GM19035 (cell line): ENCODE data around the gene LBHD1.
"Not testable (repeated sequence)": the region's sequence is repeated elsewhere in the genome, so short reads cannot be mapped to it uniquely, and the experiment has no call there.

Experiments
- ATAC-seq: cut with Tn5 transposase; IDR thresholded peaks from one replicate; pipeline ENCODE4 v1.9.1; 2021; ENCODE audit not compliant: unreplicated experiment

LBHD1 gene

DNA sequence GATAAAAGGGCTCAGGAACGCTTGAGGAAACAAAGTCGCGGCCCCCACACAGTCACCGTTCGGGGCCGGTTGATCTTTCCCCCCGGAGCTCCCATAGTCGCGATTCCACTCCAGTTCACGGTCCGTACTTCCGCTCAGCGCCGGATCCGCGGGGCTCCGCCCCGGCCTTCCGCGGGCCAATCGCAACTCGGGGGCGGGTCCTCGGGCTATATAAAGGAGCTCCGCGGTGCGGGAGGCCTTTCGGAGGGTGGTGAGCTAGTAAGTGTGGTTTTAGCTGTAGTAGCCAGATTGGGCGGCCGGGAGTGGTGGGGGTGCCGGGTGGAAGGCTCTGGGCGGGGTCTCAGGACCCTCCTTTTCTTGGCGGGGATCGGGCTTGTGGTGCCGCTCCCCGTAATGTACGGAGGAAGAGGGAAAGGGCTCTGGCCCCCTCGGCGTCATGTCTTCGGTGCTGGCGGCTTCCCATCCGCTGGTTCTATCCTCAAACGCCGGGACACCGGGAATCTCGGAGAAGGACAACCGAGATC lies 6.9 kb downstream of the LBHD1 start, which contains the start of the genes C11orf98 and CSKMT:
TSS of gene C11orf98 (minus strand) at position 136 of the 524 bp plus-strand sequence. CDS start at position 95, 41 bp downstream.
TSS of gene CSKMT (plus strand) at position 238 of the 524 bp plus-strand sequence. CDS start 568 bp downstream, outside the sequence.
- peak; percentile 87 for ATAC-seq

- peak; percentile 23 for ATAC-seq
Observed at GRCh38 chr11:62664405-62665074, 7.5 kb downstream of the LBHD1 start.

DNA sequence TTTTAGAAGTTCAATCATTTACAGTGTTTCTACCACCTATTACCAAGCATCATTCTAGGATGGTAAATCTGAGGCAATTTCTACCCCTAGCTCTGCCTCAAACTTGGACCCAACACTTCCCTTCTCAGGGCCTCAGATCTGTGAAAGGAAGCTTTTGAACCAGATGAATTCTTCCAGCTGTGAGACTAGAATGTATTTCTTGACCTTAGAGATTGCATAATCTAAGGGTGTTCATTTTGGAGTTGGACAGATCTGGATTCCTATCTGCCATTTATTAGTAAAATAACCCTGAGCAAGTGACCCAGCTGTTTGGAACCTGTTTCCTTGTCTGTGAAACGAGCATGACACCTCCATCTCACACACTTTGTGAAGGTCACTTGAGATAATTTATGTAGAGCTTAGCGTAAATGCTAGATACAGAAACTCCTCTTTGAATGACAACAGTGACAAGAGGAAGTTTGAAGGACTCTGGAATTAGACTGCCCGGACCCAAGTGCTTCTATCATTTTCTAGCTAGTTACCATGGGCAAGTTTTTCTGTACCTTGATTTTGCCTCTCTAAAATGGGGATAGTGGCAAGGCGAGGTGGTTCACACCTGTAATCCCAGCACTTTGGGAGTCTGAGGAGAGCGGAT lies 15.2 kb downstream of the LBHD1 start:
- ATAC-seq: no peak

DNA sequence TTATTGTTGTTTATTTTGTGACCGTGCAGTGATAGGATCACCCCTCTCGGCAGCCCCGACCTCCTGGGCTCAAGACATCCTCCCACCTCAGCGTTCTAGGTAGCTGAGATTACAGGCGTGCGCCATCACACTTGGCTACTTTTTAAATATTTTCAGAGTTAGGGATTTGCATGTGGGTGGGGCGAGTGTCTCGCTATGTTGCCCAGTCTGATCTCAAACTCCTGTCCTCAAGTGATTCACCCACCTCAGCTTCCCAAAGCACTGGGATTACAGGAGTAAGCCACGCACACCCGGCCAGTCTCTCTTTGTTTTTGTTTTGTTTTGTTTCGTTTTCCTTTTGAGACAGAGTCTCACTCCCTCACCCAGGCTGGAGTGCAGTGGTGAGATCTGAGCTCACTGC lies 17.8 kb downstream of the LBHD1 start:
- ATAC-seq: no peak

GRCh38 chr11:62652161-62653006 lies 19.7 kb downstream of the LBHD1 start:
- peak; percentile 35 for ATAC-seq

GRCh38 chr11:62650283-62650682 lies 21.8 kb downstream of the LBHD1 start:
- ATAC-seq: not testable (repeated sequence)

DNA sequence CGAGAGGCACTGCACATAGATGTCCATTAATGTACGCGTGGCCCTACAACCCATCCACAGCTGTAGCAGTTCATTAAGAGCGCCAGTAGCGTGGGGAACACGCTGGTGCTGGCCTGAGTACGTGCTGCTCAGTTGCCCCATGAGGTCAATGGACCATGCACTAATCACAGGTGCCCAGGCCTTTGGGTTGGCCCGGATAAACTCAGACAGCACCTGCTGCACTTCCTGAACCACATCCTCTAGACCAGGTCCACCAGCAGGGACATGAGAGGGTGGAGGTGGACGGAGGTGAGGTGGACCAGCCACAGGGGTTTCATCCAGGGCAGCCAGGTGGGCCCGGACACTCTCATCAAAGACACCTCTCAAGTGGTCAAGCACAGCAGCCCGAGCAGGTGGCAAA lies 22.6 kb downstream of the LBHD1 start:
- ATAC-seq: no peak

DNA sequence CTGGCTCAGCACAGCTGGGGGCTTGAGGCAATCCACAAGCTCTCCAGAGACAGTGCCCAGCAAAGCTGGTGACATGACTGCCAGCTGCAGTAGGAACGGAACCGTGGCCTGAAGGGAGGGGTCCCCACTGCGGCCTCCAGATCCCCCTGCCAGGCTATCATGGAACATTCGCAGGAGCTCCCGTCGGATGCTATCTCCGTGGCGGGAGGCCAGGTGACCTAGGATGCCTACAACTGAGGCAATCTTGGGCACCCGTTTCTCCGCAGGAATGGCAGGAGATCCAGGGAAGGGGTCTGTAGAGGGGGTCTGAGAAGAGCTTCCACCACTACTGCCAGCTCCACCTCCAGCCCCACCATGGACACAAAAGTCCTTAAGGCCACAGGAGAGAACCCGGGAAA lies 23.1 kb downstream of the LBHD1 start:
- ATAC-seq: no peak

DNA sequence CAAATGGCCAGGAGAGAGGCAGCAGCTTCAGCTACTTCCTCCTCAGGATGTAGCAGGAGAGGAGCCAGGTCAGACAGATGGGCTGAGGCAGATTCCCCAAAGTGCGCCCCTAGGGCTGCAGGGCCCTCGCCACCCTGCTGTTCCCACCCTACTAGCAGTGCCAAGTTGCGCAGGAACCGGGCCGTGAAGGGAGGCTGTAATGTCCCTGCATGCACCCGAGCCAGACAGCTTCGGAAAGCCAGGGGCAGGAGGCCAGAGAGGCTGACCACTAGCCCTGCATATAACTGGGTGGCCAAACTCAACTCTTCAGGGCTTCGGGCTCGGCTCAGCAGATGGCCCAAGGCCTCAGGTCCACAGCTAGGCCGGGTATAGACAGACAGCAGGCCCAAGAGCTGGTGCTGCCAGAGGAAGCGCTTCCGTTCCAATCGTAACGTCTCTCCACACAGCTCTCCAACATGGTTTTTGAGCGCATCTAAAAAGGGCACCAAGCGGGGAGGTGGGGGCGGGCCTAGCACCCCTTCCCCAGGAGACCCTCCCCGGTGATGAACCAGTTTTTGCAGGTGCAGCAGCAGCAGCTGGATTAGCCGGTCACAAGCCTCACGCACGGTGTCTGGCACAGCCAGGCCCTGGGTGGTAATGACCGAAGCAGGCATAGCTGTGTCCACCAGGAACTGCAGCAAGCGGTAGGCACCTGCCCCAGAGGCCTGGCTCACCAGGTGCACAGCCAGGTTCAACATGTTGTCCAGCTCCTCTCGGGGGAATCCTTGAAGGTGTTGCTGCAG lies 23.7 kb downstream of the LBHD1 start:
- ATAC-seq: no peak

- no peak for ATAC-seq
Observed at GRCh38 chr11:62647609-62648005, 24.5 kb downstream of the LBHD1 start.

GRCh38 chr11:62646825-62647608 lies 25.1 kb downstream of the LBHD1 start:
- no peak for ATAC-seq

GRCh38 chr11:62645946-62646824 lies 25.9 kb downstream of the LBHD1 start, which contains the start of gene GANAB:
Gene GANAB, minus strand, starts transcription at chr11:62646613. Its CDS starts 14 bp downstream, at chr11:62646599.
- ATAC-seq: peak; percentile 97

GRCh38 chr11:62645671-62645945 lies 26.5 kb downstream of the LBHD1 start:
- ATAC-seq: no peak

GRCh38 chr11:62644220-62644619 lies 27.8 kb downstream of the LBHD1 start:
- no peak for ATAC-seq

DNA sequence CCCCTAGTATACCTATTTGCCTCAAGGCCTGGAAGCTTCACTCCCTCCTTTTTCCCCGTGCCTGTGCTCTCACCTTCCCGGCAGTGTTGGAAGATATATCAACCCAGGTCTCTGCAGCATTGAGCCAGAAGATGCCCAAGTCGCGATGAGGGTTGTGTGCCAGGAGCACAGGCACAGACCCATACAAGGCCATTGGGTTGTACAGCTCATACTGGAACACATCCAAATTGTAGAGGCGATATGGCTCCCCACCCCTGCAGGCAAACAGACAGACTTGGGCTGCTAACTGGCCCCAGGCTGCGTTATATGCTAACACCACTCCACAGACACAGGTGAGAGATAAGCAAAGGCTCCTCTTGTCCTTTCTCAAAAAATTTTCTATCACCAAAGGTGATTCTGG lies 39.6 kb downstream of the LBHD1 start:
- no peak for ATAC-seq

GRCh38 chr11:62627713-62628112 lies 44.4 kb downstream of the LBHD1 start:
- no peak for ATAC-seq

GRCh38 chr11:62622476-62623089 lies 49.5 kb downstream of the LBHD1 start:
- ATAC-seq: no peak
